CD14-positive monocyte (primary cell): ENCODE results near the gene VAV2. TPM values are rescaled to one million over a fixed set of nuclear protein-coding genes. Genes with fewer than 3 reads are reported as not detected.

Source experiments
- DNase-seq, 3 donors: peaks; one replicate each; pipeline ENCODE4 v3.0.0-alpha.2; 2011 to 2022
- H2AFZ ChIP-seq: 2 replicates; pipeline ENCODE4 v1.6.0; 2012; ENCODE audit warnings: mild to moderate bottlenecking, low read depth, low read length, inconsistent platforms; ENCODE audit not compliant: insufficient read depth, poor library complexity, severe bottlenecking
- H3K27ac ChIP-seq, 2 donors: 1 replicate in 1 of 2; 2 replicates in 1 of 2; pipeline ENCODE4 v1.5.1; 2012 to 2013; ENCODE audit warnings: low read length in 2 of 2, control low read depth in 1 of 2, inconsistent platforms in 1 of 2, low read depth in 1 of 2, mild to moderate bottlenecking in 1 of 2
- H3K27me3 ChIP-seq, 2 donors: one replicate each; pipeline versions ENCODE4 v1.6.0 to v1.6.1; 2011 to 2013; ENCODE audit warnings: low read length in 2 of 2; ENCODE audit not compliant: control insufficient read depth in 2 of 2, insufficient read depth in 2 of 2
- H3K36me3 ChIP-seq, 2 donors: replicated peaks in 1 of 2; 1 replicate in 1 of 2; 2 replicates in 1 of 2; pipeline versions ENCODE4 v1.5.1 to v1.6.1; 2012 to 2013; ENCODE audit warnings: low read length in 2 of 2, control low read depth in 1 of 2, inconsistent platforms in 1 of 2, mild to moderate bottlenecking in 1 of 2; ENCODE audit not compliant: insufficient read depth in 2 of 2, control insufficient read depth in 1 of 2
- H3K4me1 ChIP-seq, 2 donors: 1 replicate in 1 of 2; 2 replicates in 1 of 2; pipeline versions ENCODE4 v1.5.1 to v1.6.1; 2012 to 2013; ENCODE audit warnings: low read length in 2 of 2, control low read depth in 1 of 2, inconsistent platforms in 1 of 2, mild to moderate bottlenecking in 1 of 2, moderate library complexity in 1 of 2; ENCODE audit not compliant: insufficient read depth in 2 of 2, control insufficient read depth in 1 of 2
- H3K4me2 ChIP-seq: replicated peaks from 2 replicates; pipeline ENCODE3; 2012; ENCODE audit warnings: low read length, moderate library complexity, mild to moderate bottlenecking; ENCODE audit not compliant: poor library complexity, severe bottlenecking; ENCODE audit errors: extremely low read depth
- H3K4me3 ChIP-seq, 3 experiments: fragments of 200-600 bp in 1 of 3; sonication (generic) in 1 of 3; replicated peaks in 1 of 3; 1 replicate in 2 of 3; 2 replicates in 1 of 3; pipeline ENCODE4 v1.5.1; 2011 to 2013; ENCODE audit warnings: low read length in 3 of 3, mild to moderate bottlenecking in 3 of 3, control low read depth in 2 of 3, low read depth in 2 of 3, inconsistent platforms in 1 of 3, moderate library complexity in 1 of 3
- H3K79me2 ChIP-seq: 2 replicates; pipeline ENCODE4 v1.6.0; 2012; ENCODE audit warnings: mild to moderate bottlenecking, control low read depth, inconsistent platforms, low read length, moderate library complexity; ENCODE audit not compliant: insufficient read depth
- H3K9ac ChIP-seq: 2 replicates; pipeline ENCODE4 v1.6.0; 2017; ENCODE audit warnings: low read length, mild to moderate bottlenecking; ENCODE audit not compliant: insufficient read depth, poor library complexity, severe bottlenecking
- H3K9me3 ChIP-seq, 2 donors: replicated peaks in 1 of 2; 1 replicate in 1 of 2; 2 replicates in 1 of 2; pipeline versions ENCODE4 v1.5.1 to v1.6.1; 2012 to 2013; ENCODE audit warnings: low read length in 2 of 2, control low read depth in 1 of 2; ENCODE audit not compliant: control insufficient read depth in 1 of 2, insufficient read depth in 1 of 2
- H4K20me1 ChIP-seq: 2 replicates; pipeline ENCODE4 v1.6.0; 2012; ENCODE audit warnings: mild to moderate bottlenecking, low read length, control low read depth, moderate library complexity; ENCODE audit not compliant: insufficient read depth
- H3K27ac Mint-ChIP-seq, 7 donors: one replicate each; pipeline ENCODE4 v1.8.0; 2020; ENCODE audit warnings: mild to moderate bottlenecking in 7 of 7, mixed read lengths in 7 of 7, moderate library complexity in 6 of 7, inconsistent platforms in 2 of 7
- H3K27me3 Mint-ChIP-seq, 3 donors: one replicate each; pipeline ENCODE4 v1.8.0; 2021 to 2022; ENCODE audit warnings: low read depth in 3 of 3, mild to moderate bottlenecking in 3 of 3, mixed read lengths in 3 of 3, moderate library complexity in 3 of 3, inconsistent platforms in 1 of 3
- H3K36me3 Mint-ChIP-seq, 2 donors: one replicate each; pipeline ENCODE4 v1.8.0; 2020; ENCODE audit warnings: mixed read lengths in 2 of 2, inconsistent platforms in 1 of 2, mild to moderate bottlenecking in 1 of 2
- H3K4me1 Mint-ChIP-seq: one replicate; pipeline ENCODE4 v1.8.0; 2020; ENCODE audit warnings: mild to moderate bottlenecking, mixed read lengths
- H3K4me3 Mint-ChIP-seq, 2 donors: one replicate each; pipeline ENCODE4 v1.8.0; 2020; ENCODE audit warnings: mild to moderate bottlenecking in 2 of 2, mixed read lengths in 2 of 2, moderate library complexity in 1 of 2
- H3K9me3 Mint-ChIP-seq, 7 donors: one replicate each; pipeline ENCODE4 v1.8.0; 2020 to 2022; ENCODE audit warnings: mixed read lengths in 7 of 7, mild to moderate bottlenecking in 6 of 7, moderate library complexity in 6 of 7, inconsistent platforms in 2 of 7
- WGBS: methylation state at CpG from one replicate; pipeline ENCODE4 v1.1.5; 2013; ENCODE audit warnings: missing lambda C conversion rate; ENCODE audit not compliant: insufficient coverage; 5-methylcytosine and 5-hydroxymethylcytosine counted together
- intact Hi-C, 2 donors: fragments of 100-400 bp; cut with micrococcal nuclease; formaldehyde crosslinking; loops; one replicate each; pipeline versions ENCODE4 v1.15.0 to v1.15.1; 2023
- polyA plus RNA-seq, 3 donors: library from polyadenylated mRNA; depleted of rRNA in 1 of 3; unstranded in 2 of 3; stranded (reverse) in 1 of 3; fragments of 300-500 nt in 2 of 3; fragments of >200 nt in 1 of 3; fragmentation: Illumina TruSeq in 2 of 3; gene quantifications; 1 replicate in 2 of 3; 2 replicates in 1 of 3; pipeline ENCODE4 v1.2.3, GENCODE V29; 2012 to 2021
- TF ChIP-seq, protein P1 (sequence below): fragments of 200-600 bp; IDR thresholded peaks from one replicate; pipeline ENCODE4 v1.8.0; 2022; ENCODE audit warnings: antibody characterized with exemption, mild to moderate bottlenecking

The VAV2 gene
- polyA plus RNA-seq, 3 donors: 2.3 to 13.6 (median 2.3) TPM

DNA sequence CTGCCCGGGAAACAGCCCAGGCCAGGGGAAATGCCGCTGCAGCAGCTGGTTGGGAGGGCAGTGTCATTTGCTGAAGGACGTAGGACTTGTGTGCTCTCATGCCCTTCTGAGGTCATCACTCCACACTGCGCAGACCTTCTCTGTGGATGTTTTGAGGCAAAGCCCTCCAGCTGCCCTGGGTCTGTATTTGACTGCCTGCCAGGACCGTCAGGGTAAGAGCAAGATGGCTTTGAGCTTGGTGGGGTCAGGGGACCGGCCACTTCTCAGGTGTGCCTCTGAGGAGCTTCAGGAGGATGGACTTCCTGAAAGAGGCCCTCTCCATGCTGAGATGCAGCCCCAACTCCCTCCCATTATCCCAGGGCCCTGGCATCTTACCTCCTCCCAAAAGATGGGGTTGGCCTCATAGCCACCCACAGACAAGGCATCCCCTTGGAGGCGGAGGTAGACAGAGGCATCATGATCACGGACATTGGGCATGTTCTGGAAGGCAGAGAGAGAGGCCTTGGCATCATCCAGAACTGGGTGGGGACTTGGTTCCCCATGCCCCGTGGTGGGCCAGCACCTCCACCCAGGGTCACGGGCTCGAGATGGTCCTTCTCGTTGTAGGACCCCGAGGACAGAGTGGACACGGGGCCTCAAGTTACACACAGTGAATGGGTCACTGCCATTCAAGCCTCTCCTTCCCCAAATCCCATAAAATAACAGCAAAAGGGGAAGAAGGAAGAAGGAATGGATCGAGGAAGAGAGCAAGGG lies 273.4 kb downstream of the VAV2 start:
- Histone ChIP-seq H3K4me2 (no peak overlapping the region), H4K20me1 (no peaks in the 10 kb centered on the region), H3K4me1 (no peaks in the 10 kb centered on the region), H3K27ac (no peak overlapping the region), H3K79me2 (no peaks in the 10 kb centered on the region), H3K27me3 (no peaks in the 10 kb centered on the region), H3K9ac (no peak overlapping the region), H3K9me3 (no peaks in the 10 kb centered on the region), H3K36me3 (no peaks in the 10 kb centered on the region), H2AFZ (no peak overlapping the region), H3K4me3 (no peak overlapping the region)
- Mint-ChIP-seq H3K27me3 (peaks cover 6 to 8% (median 6%) of the 10 kb centered on the region in 3 donors), H3K4me1 (no peaks in the 10 kb centered on the region), H3K36me3 (no peaks in the 10 kb centered on the region), H3K4me3 (no peak overlapping the region), H3K9me3 (peaks cover 0 to 3% (median 3%) of the 10 kb centered on the region in 7 donors), H3K27ac (peak overlapping the region in 1 of 7 donors; percentile 50)
- TF ChIP-seq, protein P1, sequence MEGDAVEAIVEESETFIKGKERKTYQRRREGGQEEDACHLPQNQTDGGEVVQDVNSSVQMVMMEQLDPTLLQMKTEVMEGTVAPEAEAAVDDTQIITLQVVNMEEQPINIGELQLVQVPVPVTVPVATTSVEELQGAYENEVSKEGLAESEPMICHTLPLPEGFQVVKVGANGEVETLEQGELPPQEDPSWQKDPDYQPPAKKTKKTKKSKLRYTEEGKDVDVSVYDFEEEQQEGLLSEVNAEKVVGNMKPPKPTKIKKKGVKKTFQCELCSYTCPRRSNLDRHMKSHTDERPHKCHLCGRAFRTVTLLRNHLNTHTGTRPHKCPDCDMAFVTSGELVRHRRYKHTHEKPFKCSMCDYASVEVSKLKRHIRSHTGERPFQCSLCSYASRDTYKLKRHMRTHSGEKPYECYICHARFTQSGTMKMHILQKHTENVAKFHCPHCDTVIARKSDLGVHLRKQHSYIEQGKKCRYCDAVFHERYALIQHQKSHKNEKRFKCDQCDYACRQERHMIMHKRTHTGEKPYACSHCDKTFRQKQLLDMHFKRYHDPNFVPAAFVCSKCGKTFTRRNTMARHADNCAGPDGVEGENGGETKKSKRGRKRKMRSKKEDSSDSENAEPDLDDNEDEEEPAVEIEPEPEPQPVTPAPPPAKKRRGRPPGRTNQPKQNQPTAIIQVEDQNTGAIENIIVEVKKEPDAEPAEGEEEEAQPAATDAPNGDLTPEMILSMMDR: no peak
- DNase-seq: no peak
- WGBS: 97% methylated on average over 9 of the region's 15 CpGs
- intact Hi-C loops: no loop called here

DNA sequence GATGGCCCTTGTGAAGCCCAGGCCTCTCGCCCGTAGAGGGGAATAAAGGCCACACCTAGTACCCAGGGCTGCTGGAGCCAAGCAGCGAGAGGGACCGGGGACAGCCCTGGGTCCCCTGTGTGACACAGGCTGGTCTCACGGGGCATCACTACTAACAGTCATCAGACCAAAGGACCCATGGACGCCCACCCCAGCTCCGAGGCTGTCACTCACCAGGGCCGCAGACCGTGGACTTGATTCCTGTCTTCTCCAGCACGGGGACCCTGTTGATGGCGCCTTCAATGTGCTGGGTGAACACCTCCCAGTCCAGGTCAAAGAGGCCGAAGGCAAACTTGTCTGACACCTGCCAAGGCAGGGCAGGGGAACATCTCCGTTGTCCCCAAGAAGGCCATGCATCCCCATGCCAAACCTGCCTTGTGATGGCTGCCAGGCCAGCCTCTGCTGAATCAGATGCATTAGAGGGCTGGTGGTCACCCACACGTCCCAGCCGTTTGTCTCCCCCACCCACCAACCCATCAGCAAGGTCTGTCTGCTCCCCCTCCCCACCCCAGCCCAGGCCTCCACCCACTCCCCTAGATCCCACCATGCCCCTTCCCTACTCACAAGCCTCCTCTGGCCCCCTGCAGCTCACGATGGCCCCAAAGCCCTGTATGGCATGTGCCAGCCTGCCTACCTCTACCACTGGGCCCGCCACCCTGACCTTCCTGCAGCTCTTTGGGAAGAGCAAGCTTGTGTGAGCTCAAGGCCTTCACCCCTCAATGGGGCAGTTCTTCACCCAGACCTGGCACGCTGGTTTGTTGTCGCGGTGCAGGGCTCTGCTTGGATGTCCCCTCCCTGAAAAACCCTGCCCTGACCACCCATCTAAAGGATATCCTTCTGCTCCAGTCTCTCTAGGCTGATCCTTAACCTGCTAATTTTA lies 274.8 kb downstream of the VAV2 start:
- no peaks in the 10 kb centered on the region for H3K27me3 ChIP-seq
- no peak overlapping the region for H3K4me3 ChIP-seq
- no peaks in the 10 kb centered on the region for H3K36me3 ChIP-seq
- no peak overlapping the region for H3K27ac ChIP-seq
- no peaks in the 10 kb centered on the region for H3K79me2 ChIP-seq
- 94% methylated on average over 20 of the region's 20 CpGs for WGBS
- H4K20me1 ChIP-seq: no peaks in the 10 kb centered on the region
- Mint-ChIP-seq H3K4me3 (no peak overlapping the region), H3K9me3 (peaks cover 0 to 3% (median 3%) of the 10 kb centered on the region in 7 donors), H3K27me3 (peaks cover 5 to 8% (median 6%) of the 10 kb centered on the region in 3 donors), H3K36me3 (no peaks in the 10 kb centered on the region), H3K4me1 (no peaks in the 10 kb centered on the region), H3K27ac (no peak overlapping the region)
- no peak overlapping the region for H3K4me2 ChIP-seq
- no peaks in the 10 kb centered on the region for H3K4me1 ChIP-seq
- no peak overlapping the region for H2AFZ ChIP-seq
- H3K9ac ChIP-seq: no peak overlapping the region
- no peaks in the 10 kb centered on the region for H3K9me3 ChIP-seq
- no peak for DNase-seq
- intact Hi-C loops: no loop called here
- TF ChIP-seq, protein P1: no peak
